Endometrial microvascular endothelial cells (primary cell): Measurements from ENCODE around the gene HMCN2. TPM values are rescaled to one million over a fixed set of nuclear protein-coding genes. Genes with fewer than 3 reads are reported as not detected.

Experiments
- in situ Hi-C: cut with HindIII; loops from 2 replicates; pipeline ENCODE4 v1.10.0; 2017; ENCODE audit warnings: low sequenced_read_pairs, low pct_unique_long_range_greater_than_20kb; ENCODE audit errors: inconsistent ontology term
- total RNA-seq: library from RNA; depleted of rRNA; stranded (reverse); fragments of >200 nt; gene quantifications from one replicate; pipeline ENCODE4 v1.2.3, GENCODE V29; 2015; ENCODE audit errors: inconsistent ontology term

The HMCN2 gene
- total RNA-seq, 1 donor from 2014 or later: not detected

- in situ Hi-C loops: no loop called here
These were observed 83.3 kb downstream of the HMCN2 start for GRCh38 chr9:130348881-130349280.

DNA sequence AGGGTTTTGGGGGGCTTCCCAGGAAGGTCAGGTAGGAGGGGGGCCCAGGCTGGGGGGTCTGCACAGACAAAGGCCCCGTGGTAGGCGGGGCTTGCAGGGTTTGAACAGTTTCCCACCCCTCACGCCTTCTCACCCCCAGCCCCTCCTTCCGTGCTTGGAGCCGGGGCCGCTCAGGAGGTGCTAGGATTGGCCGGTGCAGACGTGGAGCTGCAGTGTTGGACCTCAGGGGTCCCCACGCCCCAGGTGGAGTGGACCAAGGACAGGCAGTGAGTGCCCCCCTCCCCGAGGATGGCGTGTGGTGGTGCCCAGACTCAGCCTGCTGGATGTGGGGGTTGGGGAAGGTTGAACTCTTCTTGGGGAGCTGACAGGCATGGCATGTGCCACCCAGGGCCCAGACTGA, 83.8 kb downstream of the HMCN2 start:
- in situ Hi-C loops: no loop called here

DNA sequence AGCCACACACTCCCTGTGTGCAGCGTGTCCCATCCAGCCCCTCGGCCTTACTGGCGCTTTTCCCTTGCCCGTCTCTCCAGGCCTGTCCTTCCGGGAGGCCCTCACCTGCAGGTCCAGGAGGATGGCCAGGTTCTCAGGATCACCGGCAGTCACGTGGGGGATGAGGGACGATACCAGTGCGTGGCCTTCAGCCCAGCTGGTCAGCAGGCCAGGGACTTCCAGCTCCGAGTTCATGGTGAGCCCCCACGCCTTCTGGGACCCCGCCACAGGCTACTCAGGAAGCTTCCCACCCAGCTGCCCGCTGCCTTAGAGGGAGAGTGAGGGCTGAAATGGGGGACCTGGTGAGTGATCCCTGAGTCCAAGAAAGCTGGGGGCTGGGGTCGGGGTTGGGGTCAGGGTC, 85.8 kb downstream of the HMCN2 start:
- in situ Hi-C loops: no loop called here

DNA sequence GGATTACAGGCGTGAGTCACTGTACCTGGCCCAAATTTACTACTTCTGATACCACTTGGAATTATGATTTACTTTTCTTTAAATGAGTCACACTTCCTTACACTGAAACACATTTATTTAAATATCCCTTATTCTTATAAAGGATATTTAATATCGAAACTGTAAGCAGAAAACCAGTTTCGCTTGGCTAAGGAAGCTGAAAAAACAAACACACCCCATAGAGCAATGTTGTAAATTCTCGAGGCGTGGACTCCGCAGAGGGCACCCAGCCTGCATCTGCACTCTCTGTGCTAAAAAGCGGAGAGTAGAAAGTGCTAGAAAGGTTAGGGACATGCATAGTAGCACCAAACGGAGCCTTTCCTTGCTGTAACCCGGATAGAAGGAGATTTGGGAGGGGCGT, 86.5 kb downstream of the HMCN2 start:
- in situ Hi-C loops: no loop called here

GRCh38 chr9:130352586-130353285, 87.2 kb downstream of the HMCN2 start:
- in situ Hi-C loops: no loop called here

DNA sequence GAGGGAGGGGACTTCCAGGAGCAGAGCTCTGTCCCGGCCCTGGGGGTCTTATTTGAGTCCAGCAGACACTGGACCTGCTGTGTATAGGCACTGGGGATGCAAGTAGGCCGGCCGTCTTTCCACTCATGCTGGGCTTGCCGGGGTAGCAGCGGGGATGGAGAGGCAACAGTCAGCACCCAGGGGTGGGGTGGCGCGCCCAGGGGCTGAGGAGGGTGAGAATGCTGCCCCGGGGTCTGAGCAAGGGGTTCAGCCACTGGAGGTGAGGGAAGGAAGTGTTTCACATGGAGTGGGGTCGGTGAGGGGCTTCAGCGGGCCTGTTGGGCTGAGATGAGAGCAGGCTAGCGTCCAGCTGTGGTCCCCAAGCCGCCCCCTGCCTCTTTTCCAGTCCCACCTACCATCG, 88.8 kb downstream of the HMCN2 start:
- in situ Hi-C loops: no loop called here

DNA sequence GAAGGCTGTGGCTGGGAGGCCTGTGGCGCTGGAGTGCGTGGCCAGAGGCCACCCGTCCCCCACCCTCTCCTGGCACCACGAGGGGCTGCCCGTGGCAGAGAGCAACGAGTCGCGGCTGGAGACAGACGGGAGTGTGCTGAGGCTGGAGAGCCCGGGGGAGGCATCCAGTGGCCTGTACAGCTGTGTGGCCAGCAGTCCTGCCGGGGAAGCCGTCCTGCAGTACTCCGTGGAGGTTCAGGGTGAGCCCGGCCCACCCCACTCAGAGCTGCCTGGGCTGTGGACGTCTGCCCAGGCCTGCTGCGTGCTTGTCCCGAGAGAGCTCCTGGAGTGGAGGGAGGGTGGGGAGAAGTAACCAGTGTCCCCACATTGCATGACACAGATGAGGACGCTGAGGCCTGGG, 89.2 kb downstream of the HMCN2 start:
- in situ Hi-C loops: no loop called here

GRCh38 chr9:130356033-130356432, 90.5 kb downstream of the HMCN2 start:
- in situ Hi-C loops: no loop called here

GRCh38 chr9:130356877-130357584, 91.5 kb downstream of the HMCN2 start:
- in situ Hi-C loops: no loop called here

DNA sequence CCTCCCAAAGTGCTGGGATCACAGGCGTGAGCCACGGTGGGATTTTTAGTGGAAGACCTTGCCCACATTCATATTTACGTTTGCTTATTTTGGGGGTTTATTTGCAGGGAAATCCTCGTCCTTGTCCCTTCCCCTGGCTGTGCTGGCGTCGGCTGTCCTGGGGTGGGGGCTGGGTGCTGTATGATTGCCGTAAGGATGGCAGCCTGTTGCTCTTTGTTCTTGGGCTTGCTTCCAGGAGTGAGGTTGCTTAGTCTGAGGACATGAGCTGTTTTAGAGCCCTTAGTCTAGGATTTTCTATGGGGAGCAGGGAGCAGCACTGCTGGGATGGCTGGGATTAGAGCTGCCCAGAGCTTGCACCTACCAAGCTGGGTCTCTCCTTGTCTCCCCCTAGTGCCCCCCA, 93.4 kb downstream of the HMCN2 start:
- in situ Hi-C loops: no loop called here

DNA sequence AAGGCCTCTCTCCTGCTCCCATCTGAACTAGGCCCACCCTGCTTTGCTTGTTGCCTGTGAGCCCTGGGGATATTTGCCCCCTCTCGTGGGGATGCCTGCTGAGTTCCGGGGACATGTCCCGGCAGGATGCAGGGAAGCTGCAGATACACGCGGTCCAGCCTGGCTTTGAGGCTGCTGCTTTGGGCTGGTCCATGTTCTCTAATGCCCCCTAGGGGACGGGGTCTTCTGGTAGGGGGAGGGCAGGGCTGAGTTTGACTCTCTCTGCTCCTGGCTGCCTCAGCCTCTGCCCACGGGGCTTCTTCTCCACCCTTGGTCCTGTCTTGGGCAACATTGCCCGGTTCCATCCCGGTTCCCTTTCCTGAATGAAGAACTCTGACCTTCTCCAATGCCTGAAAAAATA, 94.3 kb downstream of the HMCN2 start:
- in situ Hi-C loops: no loop called here

DNA sequence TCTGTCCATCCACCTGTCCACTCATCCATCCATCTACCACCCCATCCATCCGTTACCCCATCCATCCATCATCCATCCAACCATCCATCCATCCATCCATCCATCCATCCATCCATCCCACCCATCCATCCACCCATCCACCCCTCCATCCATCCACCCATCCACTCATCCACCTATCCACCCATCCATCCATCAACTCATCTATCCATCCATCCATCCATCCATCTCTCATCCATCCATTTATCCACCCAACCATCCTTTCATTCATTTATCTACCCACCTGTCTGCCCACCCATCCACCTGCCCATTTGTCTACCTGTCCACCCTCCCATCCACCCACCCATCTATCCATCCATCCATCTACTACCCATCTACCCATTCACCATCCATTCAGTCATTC, 95.1 kb downstream of the HMCN2 start:
- in situ Hi-C loops: no loop called here

GRCh38 chr9:130361873-130362362, 96.4 kb downstream of the HMCN2 start:
- in situ Hi-C loops: no loop called here

- in situ Hi-C loops: no loop called here
These were observed 97.1 kb downstream of the HMCN2 start for GRCh38 chr9:130362691-130363090.

- in situ Hi-C loops: no loop called here
These were observed 98.3 kb downstream of the HMCN2 start for GRCh38 chr9:130363755-130364404.

- in situ Hi-C loops: no loop called here
These were observed 99.2 kb downstream of the HMCN2 start for GRCh38 chr9:130364619-130365322.

GRCh38 chr9:130365323-130365721, 99.8 kb downstream of the HMCN2 start:
- in situ Hi-C loops: no loop called here

GRCh38 chr9:130366072-130366471, 100.5 kb downstream of the HMCN2 start:
- in situ Hi-C loops: no loop called here

DNA sequence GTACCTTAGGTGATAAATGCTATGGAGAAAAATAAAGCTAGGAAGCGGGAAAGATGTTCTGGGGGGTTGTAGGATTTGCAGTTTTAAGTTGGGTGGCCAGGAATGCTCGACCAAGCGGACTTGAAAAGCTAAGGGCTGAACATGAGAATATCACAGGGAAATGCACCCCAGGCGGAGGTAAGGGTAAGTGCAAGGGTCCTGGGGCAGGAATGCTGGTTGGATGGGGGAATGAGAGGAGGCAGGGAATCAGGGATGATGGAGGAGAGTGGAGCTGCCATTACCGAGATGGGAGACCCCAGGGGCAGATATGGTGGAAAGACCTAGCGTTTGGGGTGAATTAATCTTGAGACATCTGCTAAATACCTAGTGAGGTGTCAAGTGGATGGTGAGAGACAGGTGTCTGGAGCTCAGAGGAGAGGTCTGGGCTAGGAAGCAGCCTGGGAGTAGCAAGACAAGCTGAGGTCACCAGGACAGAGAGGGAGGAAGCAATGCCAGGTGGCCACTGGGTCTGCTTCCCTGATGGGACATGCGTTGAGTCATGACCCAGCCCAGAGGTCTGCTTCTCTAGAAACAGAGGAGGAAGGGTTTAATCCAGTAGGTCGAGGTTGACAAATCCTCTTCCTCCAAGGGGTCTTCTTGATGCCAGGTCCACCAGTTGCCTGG, 101.5 kb downstream of the HMCN2 start:
- in situ Hi-C loops: no loop called here
